HepG2 (cell line): Measurements from ENCODE around the gene FBXO48. TPM values are rescaled to one million over a fixed set of nuclear protein-coding genes. Genes with fewer than 3 reads are reported as not detected.
A peak's percentile ranks its signal among the peaks of the same experiment; 100 is the strongest.

Experiments
- HMG20A ChIP-seq: IDR thresholded peaks from 2 replicates; pipeline ENCODE4 v1.6.1; 2016; ENCODE audit warnings: borderline replicate concordance
- HOXA7 ChIP-seq: sonication (generic); formaldehyde crosslinking; IDR thresholded peaks from 2 replicates; pipeline ENCODE4 v1.8.1; 2022; ENCODE audit warnings: mild to moderate bottlenecking, missing genetic modification reagents, moderate library complexity
- KAT8 ChIP-seq: IDR thresholded peaks from 2 replicates; pipeline ENCODE4 v1.6.1; 2016; ENCODE audit warnings: missing genetic modification reagents, missing compliant biosample characterization
- MXD3 ChIP-seq: IDR thresholded peaks from 2 replicates; pipeline ENCODE4 v1.6.1; 2016; ENCODE audit warnings: mild to moderate bottlenecking, missing biosample characterization, missing genetic modification reagents
- NCOR1 ChIP-seq: fragments of 200-600 bp; sonication (generic); IDR thresholded peaks from 2 replicates; pipeline ENCODE4 v1.7.0; 2017; ENCODE audit warnings: antibody characterized with exemption, low read length, borderline replicate concordance
- POGZ ChIP-seq: sonication (generic); formaldehyde crosslinking; IDR thresholded peaks from 2 replicates; pipeline ENCODE4 v1.4.0; 2020; ENCODE audit warnings: mild to moderate bottlenecking, missing genetic modification reagents
- RAD21 ChIP-seq: fragments of 450-650 bp; formaldehyde crosslinking; IDR thresholded peaks from 2 replicates; pipeline ENCODE4 v1.5.0; 2020; ENCODE audit warnings: mild to moderate bottlenecking
- SIX1 ChIP-seq: sonication (generic); formaldehyde crosslinking; IDR thresholded peaks from 2 replicates; pipeline ENCODE4 v1.4.0; 2020; ENCODE audit warnings: missing genetic modification reagents, borderline replicate concordance
- SOX13 ChIP-seq, 3 experiments: fragments of 450-650 bp in 1 of 3; sonication (generic) in 1 of 3; formaldehyde crosslinking in 1 of 3; IDR thresholded peaks in 2 of 3; conservative IDR thresholded peaks in 1 of 3; 2 replicates each; pipeline versions ENCODE4 v1.5.0 to v1.6.1; 2016 to 2020; ENCODE audit warnings: antibody characterized with exemption in 1 of 3, mild to moderate bottlenecking in 1 of 3, missing compliant biosample characterization in 1 of 3, missing genetic modification reagents in 1 of 3, moderate library complexity in 1 of 3
- TBL1XR1 ChIP-seq: fragments of 150-350 bp; IDR thresholded peaks from 2 replicates; pipeline ENCODE4 v1.6.1; 2014; ENCODE audit warnings: borderline replicate concordance, low read length; ENCODE audit not compliant: partially characterized antibody
- TCF7L2 ChIP-seq: IDR thresholded peaks from 2 replicates; pipeline ENCODE4 v1.6.1; 2011; ENCODE audit warnings: mild to moderate bottlenecking, low read depth, low read length, moderate library complexity
- TFDP2 ChIP-seq: sonication (generic); formaldehyde crosslinking; IDR thresholded peaks from 2 replicates; pipeline ENCODE4 v1.4.0; 2020; ENCODE audit warnings: missing genetic modification reagents
- ZBED4 ChIP-seq: sonication (generic); formaldehyde crosslinking; IDR thresholded peaks from 2 replicates; pipeline ENCODE4 v1.4.0; 2020; ENCODE audit warnings: missing genetic modification reagents, borderline replicate concordance
- ZFP90 ChIP-seq: sonication (generic); formaldehyde crosslinking; IDR thresholded peaks from 2 replicates; pipeline ENCODE4 v1.8.0; 2022; ENCODE audit warnings: missing genetic modification reagents, mild to moderate bottlenecking, inconsistent platforms, borderline replicate concordance
- ZNF484 ChIP-seq: sonication (generic); formaldehyde crosslinking; IDR thresholded peaks from 2 replicates; pipeline ENCODE4 v1.5.1; 2020; ENCODE audit warnings: mild to moderate bottlenecking, low read depth, missing genetic modification reagents, borderline replicate concordance
- ZNF496 ChIP-seq: sonication (generic); formaldehyde crosslinking; IDR thresholded peaks from 2 replicates; pipeline ENCODE4 v1.8.1; 2023; ENCODE audit warnings: mild to moderate bottlenecking, moderate library complexity, missing genetic modification reagents; ENCODE audit not compliant: insufficient replicate concordance
- ZNF788 ChIP-seq: sonication (generic); formaldehyde crosslinking; IDR thresholded peaks from 2 replicates; pipeline ENCODE4 v1.5.0; 2020; ENCODE audit warnings: mild to moderate bottlenecking, missing genetic modification reagents, borderline replicate concordance
- ZSCAN9 ChIP-seq: IDR thresholded peaks from 2 replicates; pipeline ENCODE4 v1.6.1; 2016; ENCODE audit warnings: borderline replicate concordance
- polyA plus RNA-seq, 8 experiments: library from polyadenylated mRNA; depleted of rRNA in 3 of 8; stranded (reverse) in 7 of 8; unstranded in 1 of 8; fragments of >200 nt; fragmentation: Illumina TruSeq in 4 of 8; extraction: Trizol in 4 of 8; gene quantifications; 2 replicates each; pipeline versions ENCODE4 v1.2.1 to v1.2.3, GENCODE V29; 2011 to 2016; ENCODE audit warnings: low read depth in 4 of 8, missing spikeins in 1 of 8, mixed read lengths in 1 of 8; ENCODE audit not compliant: insufficient read depth in 1 of 8
- total RNA-seq, 5 experiments: library from RNA; depleted of rRNA; stranded (reverse); fragments of >200 nt; fragmentation: Illumina TruSeq; extraction: Trizol; gene quantifications; 2 replicates each; pipeline ENCODE4 v1.2.3, GENCODE V29; 2016; ENCODE audit warnings: low read depth in 1 of 5
- TF ChIP-seq, protein P1 (sequence below): IDR thresholded peaks from 2 replicates; pipeline ENCODE4 v1.6.1; 2016
- TF ChIP-seq, protein P2 (sequence below): sonication (generic); formaldehyde crosslinking; IDR thresholded peaks from 2 replicates; pipeline ENCODE4 v1.4.0; 2020; ENCODE audit warnings: missing genetic modification reagents

The FBXO48 gene
- total and polyA plus RNA-seq, 2 of the 13 experiments (the other 11 are each of a cell fraction or from before 2014, with no cell fraction given) = 0.42 to 1.1 TPM

GRCh38 chr2:68467077-68467960 is at the start of gene FBXO48, which contains the start of gene APLF (continued):
- TF ChIP-seq HOXA7 (CRISPR knock-in tag) = no peak
- TF ChIP-seq ZNF788 (CRISPR knock-in tag) = peak; percentile 78; the same call in 1 of the 2 replicates
- peak; percentile 88 for TF ChIP-seq MXD3 (CRISPR knock-in tag)
- TF ChIP-seq SIX1 (CRISPR knock-in tag) = no peak
- TF ChIP-seq, protein P1, sequence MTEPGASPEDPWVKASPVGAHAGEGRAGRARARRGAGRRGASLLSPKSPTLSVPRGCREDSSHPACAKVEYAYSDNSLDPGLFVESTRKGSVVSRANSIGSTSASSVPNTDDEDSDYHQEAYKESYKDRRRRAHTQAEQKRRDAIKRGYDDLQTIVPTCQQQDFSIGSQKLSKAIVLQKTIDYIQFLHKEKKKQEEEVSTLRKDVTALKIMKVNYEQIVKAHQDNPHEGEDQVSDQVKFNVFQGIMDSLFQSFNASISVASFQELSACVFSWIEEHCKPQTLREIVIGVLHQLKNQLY = no peak
- TF ChIP-seq ZSCAN9 (CRISPR knock-in tag) = peak; percentile 66; the same call in 1 of the 2 replicates
- TF ChIP-seq SOX13 (IDR thresholded peaks at IDR 0.05) = 0 out of 2 replicates have a peak, but pooled peaks have one; percentile 13
- TF ChIP-seq SOX13 (CRISPR knock-in tag; conservative IDR thresholded peaks at IDR 0.05 in 1 of 2, IDR thresholded peaks at IDR 0.05 in 1 of 2) = 0 out of 4 replicates have a peak, but pooled peaks have one; percentile 34 to 40
- TF ChIP-seq ZNF484 (CRISPR knock-in tag) = 0 out of 2 replicates have a peak, but pooled peaks have one; percentile 78
- TF ChIP-seq ZBED4 (CRISPR knock-in tag) = 0 out of 2 replicates have a peak, but pooled peaks have one; percentile 47
- no peak for TF ChIP-seq ZNF496 (CRISPR knock-in tag)
- peak; percentile 68; the same call in 1 of the 2 replicates for TF ChIP-seq NCOR1
- TF ChIP-seq TFDP2 = peak; percentile 99
- TF ChIP-seq HMG20A = peak; percentile 40; the same call in 1 of the 2 replicates
- TF ChIP-seq, protein P2, sequence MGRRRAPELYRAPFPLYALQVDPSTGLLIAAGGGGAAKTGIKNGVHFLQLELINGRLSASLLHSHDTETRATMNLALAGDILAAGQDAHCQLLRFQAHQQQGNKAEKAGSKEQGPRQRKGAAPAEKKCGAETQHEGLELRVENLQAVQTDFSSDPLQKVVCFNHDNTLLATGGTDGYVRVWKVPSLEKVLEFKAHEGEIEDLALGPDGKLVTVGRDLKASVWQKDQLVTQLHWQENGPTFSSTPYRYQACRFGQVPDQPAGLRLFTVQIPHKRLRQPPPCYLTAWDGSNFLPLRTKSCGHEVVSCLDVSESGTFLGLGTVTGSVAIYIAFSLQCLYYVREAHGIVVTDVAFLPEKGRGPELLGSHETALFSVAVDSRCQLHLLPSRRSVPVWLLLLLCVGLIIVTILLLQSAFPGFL = 0 out of 2 replicates have a peak, but pooled peaks have one; percentile 51
- peak; percentile 81 for TF ChIP-seq KAT8 (CRISPR knock-in tag)
- peak; percentile 87 for TF ChIP-seq TBL1XR1
- TF ChIP-seq RAD21 (CRISPR knock-in tag) = peak; percentile 66
- peak; percentile 56; the same call in 1 of the 2 replicates for TF ChIP-seq POGZ
- no peak for TF ChIP-seq TCF7L2
- TF ChIP-seq ZFP90 (CRISPR knock-in tag) = peak; percentile 69; the same call in 1 of the 2 replicates
